GM18502 (cell line): ENCODE results near the gene CCIN.

Experiments used
- ATAC-seq: cut with Tn5 transposase; IDR thresholded peaks from one replicate; pipeline ENCODE4 v1.9.1; 2021; ENCODE audit warnings: mild to moderate bottlenecking; ENCODE audit not compliant: unreplicated experiment, poor library complexity

CCIN gene

GRCh38 chr9:36218411-36218901 lies 49.3 kb downstream of the CCIN start:
- no peak for ATAC-seq
